Glomerular visceral epithelial cell (primary cell): ENCODE measurements around the gene SPPL3.
A peak's percentile ranks its signal among the peaks of the same experiment; 100 is the strongest.
"Not testable (repeated sequence)": the region's sequence is repeated elsewhere in the genome, so short reads cannot be mapped to it uniquely, and the experiment has no call there.

Experiments
- DNase-seq: peaks from one replicate; pipeline ENCODE4 v3.0.0-alpha.2; 2016; ENCODE audit errors: extremely low spot score

The SPPL3 gene

GRCh38 chr12:120820884-120821510, 83.2 kb downstream of the SPPL3 start:
- no peak for DNase-seq

GRCh38 chr12:120818416-120818815, 85.7 kb downstream of the SPPL3 start:
- no peak for DNase-seq

GRCh38 chr12:120817559-120818330, 86.4 kb downstream of the SPPL3 start:
- DNase-seq = no peak

GRCh38 chr12:120816363-120816762, 87.8 kb downstream of the SPPL3 start:
- no peak for DNase-seq

- DNase-seq = no peak
These were observed 89.2 kb downstream of the SPPL3 start for GRCh38 chr12:120814903-120815429.

GRCh38 chr12:120814203-120814902, 89.8 kb downstream of the SPPL3 start:
- DNase-seq = no peak

GRCh38 chr12:120813588-120814153, 90.5 kb downstream of the SPPL3 start:
- DNase-seq = no peak

GRCh38 chr12:120810021-120810420, 94.1 kb downstream of the SPPL3 start:
- DNase-seq = no peak

GRCh38 chr12:120804428-120804827, 99.7 kb downstream of the SPPL3 start:
- no peak for DNase-seq

- no peak for DNase-seq
These were observed 103.0 kb downstream of the SPPL3 start for GRCh38 chr12:120801146-120801545.

- DNase-seq = peak; percentile 50
These were observed 103.5 kb downstream of the SPPL3 start for GRCh38 chr12:120800665-120801064.

GRCh38 chr12:120799243-120800045, 104.7 kb downstream of the SPPL3 start:
- DNase-seq = no peak

- DNase-seq = no peak
These were observed 105.5 kb downstream of the SPPL3 start for GRCh38 chr12:120798696-120799095.

- no peak for DNase-seq
These were observed 106.2 kb downstream of the SPPL3 start for GRCh38 chr12:120797677-120798642.

GRCh38 chr12:120795441-120796178, 108.5 kb downstream of the SPPL3 start:
- DNase-seq = no peak

GRCh38 chr12:120793357-120793756, 110.8 kb downstream of the SPPL3 start:
- no peak for DNase-seq

GRCh38 chr12:120792456-120792855, 111.7 kb downstream of the SPPL3 start:
- not testable (repeated sequence) for DNase-seq

GRCh38 chr12:120791669-120792176, 112.4 kb downstream of the SPPL3 start:
- no peak for DNase-seq

GRCh38 chr12:120790114-120790513, 114.0 kb downstream of the SPPL3 start:
- no peak for DNase-seq
